Measurements from ENCODE around the gene SPTLC1. TPM values are rescaled to one million over a fixed set of nuclear protein-coding genes. Genes with fewer than 3 reads are reported as not detected.

Gene SPTLC1
- total and polyA plus RNA-seq, 2 of the 8 experiments (the other 6 are each of a cell fraction or from before 2014, with no cell fraction given): 34.2 to 62.1 TPM

- TF ChIP-seq RFX5 (IDR thresholded peaks at IDR 0.05; ENCODE audit: borderline replicate concordance, low read depth, low read length) (no peak), POLR2AphosphoS5 (IDR thresholded peaks at IDR 0.05; ENCODE audit: low read depth, low read length) (no peak), SIX5 (IDR thresholded peaks at IDR 0.05; ENCODE audit: low read depth, low read length) (no peak), BACH1 (IDR thresholded peaks at IDR 0.05; ENCODE audit: low read length) (no peak)
These were observed 129.0 kb downstream of the SPTLC1 start (continued) for GRCh38 chr9:91986248-91986647.
